GM12878 (cell line): ENCODE results near the gene SBK2. TPM values are rescaled to one million over a fixed set of nuclear protein-coding genes. Genes with fewer than 3 reads are reported as not detected.

Source experiments
- ATAC-seq: fragments of 200-7000 bp; cut with Tn5 transposase; 3 replicates; pipeline ENCODE4 v1.9.1; 2020; ENCODE audit warnings: mild to moderate bottlenecking, moderate library complexity
- BruUV-seq: library from RNA; stranded (reverse); fragments of 400-500 nt; replicated peaks from 2 replicates; lab custom pipeline; 2021; lab: Mats Ljungman, UMichigan
- CTCF ChIA-PET: fragments of 300-600 bp; sonication (Branson Sonifier 250); formaldehyde crosslinking; extraction: SDS; loops from one replicate; lab custom pipeline; 2021; ENCODE audit warnings: inconsistent platforms; lab: Yijun Ruan, JAX
- POLR2A ChIA-PET: fragments of 350-600 bp; formaldehyde crosslinking; extraction: SDS; loops from one replicate; lab custom pipeline; 2021; ENCODE audit warnings: inconsistent platforms; lab: Charles Lee
- RAD21 ChIA-PET: fragments of 300-600 bp; sonication (Branson Sonifier 250); formaldehyde crosslinking; loops from one replicate; lab custom pipeline; 2023; ENCODE audit warnings: antibody characterized with exemption; ENCODE audit not compliant: unreplicated experiment; lab: Charles Lee
- SMC1A ChIA-PET: fragments of 300-600 bp; sonication (Branson Sonifier 250); formaldehyde crosslinking; loops from one replicate; lab custom pipeline; 2023; ENCODE audit not compliant: unreplicated experiment, uncharacterized antibody; lab: Charles Lee
- DNase-seq: peaks from one replicate; pipeline ENCODE4 v3.0.0-alpha.2; 2011; ENCODE audit warnings: low read depth, low spot score
- FAIRE-seq: peaks from 3 replicates; lab custom pipeline; 2011; peaks lifted over from hg19 to GRCh38; lab: Jason Lieb, UNC
- H2AFZ ChIP-seq: 2 replicates; pipeline ENCODE4 v1.6.0; 2011; ENCODE audit warnings: low read depth, low read length, control low read depth; ENCODE audit not compliant: control insufficient read depth
- H3K27ac ChIP-seq: 2 replicates; pipeline ENCODE4 v1.5.1; 2011; ENCODE audit warnings: control low read depth; ENCODE audit not compliant: control insufficient read depth, insufficient read depth
- H3K27me3 ChIP-seq, 2 experiments: replicated peaks in 1 of 2; 2 replicates each; pipeline versions ENCODE4 v1.6.0 to v1.6.1; 2011; ENCODE audit warnings: low read length in 1 of 2; ENCODE audit not compliant: control insufficient read depth in 2 of 2, insufficient read depth in 2 of 2
- H3K36me3 ChIP-seq, 2 experiments: 2 replicates each; pipeline ENCODE4 v1.5.1; 2011; ENCODE audit warnings: low read length in 1 of 2; ENCODE audit not compliant: control insufficient read depth in 2 of 2, insufficient read depth in 2 of 2
- H3K4me1 ChIP-seq: 2 replicates; pipeline ENCODE4 v1.6.1; 2011; ENCODE audit warnings: mild to moderate bottlenecking, low read length, moderate library complexity, mixed read lengths; ENCODE audit not compliant: control insufficient read depth, insufficient read depth
- H3K4me2 ChIP-seq: 2 replicates; pipeline ENCODE4 v1.6.0; 2011; ENCODE audit warnings: control low read depth; ENCODE audit not compliant: control insufficient read depth, insufficient read depth
- H3K4me3 ChIP-seq: fragments of 200-600 bp; sonication (generic); 2 replicates; pipeline ENCODE4 v1.5.1; 2016
- H3K79me2 ChIP-seq: 2 replicates; pipeline ENCODE4 v1.6.0; 2011; ENCODE audit warnings: low read length; ENCODE audit not compliant: control insufficient read depth, insufficient read depth
- H3K9ac ChIP-seq: 2 replicates; pipeline ENCODE4 v1.8.0; 2011; ENCODE audit warnings: low read length, control low read depth, mixed read lengths; ENCODE audit not compliant: control insufficient read depth, insufficient read depth
- H3K9me3 ChIP-seq: replicated peaks from 3 replicates; pipeline ENCODE4 v1.5.1; 2011; ENCODE audit warnings: mild to moderate bottlenecking, low read length; ENCODE audit not compliant: control insufficient read depth, insufficient read depth
- H4K20me1 ChIP-seq: 2 replicates; pipeline ENCODE4 v1.6.0; 2011; ENCODE audit not compliant: control insufficient read depth, insufficient read depth
- IRF3 ChIP-seq: fragments of 450-650 bp; IDR thresholded peaks from 2 replicates; pipeline ENCODE4 v1.6.1; 2014; ENCODE audit warnings: mild to moderate bottlenecking
- MTA2 ChIP-seq: fragments of 450-650 bp; IDR thresholded peaks from 2 replicates; pipeline ENCODE4 v1.6.1; 2016; ENCODE audit warnings: low read depth, mild to moderate bottlenecking, moderate library complexity
- NFYA ChIP-seq: IDR thresholded peaks from 2 replicates; pipeline ENCODE4 v1.6.1; 2011; ENCODE audit warnings: low read depth, mild to moderate bottlenecking, low read length, improper control_type of control experiment, borderline replicate concordance
- NR2C1 ChIP-seq: fragments of 450-650 bp; IDR thresholded peaks from 2 replicates; pipeline ENCODE4 v1.6.1; 2017; ENCODE audit warnings: antibody characterized with exemption, mild to moderate bottlenecking, moderate library complexity
- NR2F1 ChIP-seq: fragments of 450-650 bp; conservative IDR thresholded peaks from 2 replicates; pipeline ENCODE4 v1.6.1; 2017; ENCODE audit warnings: mild to moderate bottlenecking
- PRDM15 ChIP-seq: fragments of 450-650 bp; formaldehyde crosslinking; IDR thresholded peaks from 2 replicates; pipeline ENCODE4 v1.4.0; 2020; ENCODE audit warnings: mild to moderate bottlenecking, moderate library complexity
- RBBP5 ChIP-seq: fragments of 200-600 bp; sonication (generic); conservative IDR thresholded peaks from 2 replicates; pipeline ENCODE4 v1.6.1; 2016
- RUNX3 ChIP-seq: IDR thresholded peaks from 2 replicates; pipeline ENCODE4 v1.6.1; 2012; ENCODE audit warnings: low read length, inconsistent platforms
- TAF1 ChIP-seq: IDR thresholded peaks from 2 replicates; pipeline ENCODE4 v1.6.1; 2011; ENCODE audit warnings: mild to moderate bottlenecking, low read depth, low read length, borderline replicate concordance
- WGBS: methylation state at CpG from one replicate; pipeline ENCODE4 v1.1.6; 2016; ENCODE audit warnings: low lambda C conversion rate; ENCODE audit not compliant: insufficient replicate concordance, insufficient coverage; ENCODE audit errors: missing lambda C conversion rate; 5-methylcytosine and 5-hydroxymethylcytosine counted together
- in situ Hi-C: fragments of 300-500 bp; cut with MboI; formaldehyde crosslinking; loops from 9 replicates; pipeline ENCODE4 v1.14.3; 2018; ENCODE audit warnings: mixed read lengths
- intact Hi-C: fragments of 100-400 bp; cut with micrococcal nuclease; formaldehyde crosslinking; loops from one replicate; pipeline ENCODE4 v1.14.2; 2022; ENCODE audit not compliant: unreplicated experiment
- polyA plus RNA-seq, 11 experiments: library from polyadenylated mRNA; depleted of rRNA in 4 of 11; unstranded in 6 of 11; stranded (reverse) in 5 of 11; fragments of >200 nt; fragmentation: Nextera tagmentation in 4 of 11; fragmentation: Illumina TruSeq in 1 of 11; extraction: Ambion mirVana in 4 of 11; extraction: Trizol in 1 of 11; gene quantifications; 1 replicate in 1 of 11; 2 replicates in 10 of 11; pipeline versions ENCODE4 v1.2.1 to v1.2.3, GENCODE V29; 2011 to 2016; ENCODE audit warnings: inconsistent platforms in 2 of 11, missing spikeins in 2 of 11, low read depth in 1 of 11
- total RNA-seq, 4 experiments: library from RNA; depleted of rRNA in 3 of 4; stranded (reverse); fragments of >200 nt in 3 of 4; fragmentation: Illumina TruSeq in 1 of 4; extraction: Trizol in 1 of 4; gene quantifications; 2 replicates each; pipeline versions ENCODE4 v1.2.1 to v1.2.3, GENCODE V29; 2013 to 2021

The SBK2 gene
- total and polyA plus RNA-seq, 10 of the 15 experiments (the other 5 are each of a cell fraction or from before 2014, with no cell fraction given): not detected

GRCh38 chr19:55488986-55489710 lies 47.8 kb downstream of the SBK2 start:
- Histone ChIP-seq H3K9me3 (no peaks in the 10 kb centered on the region), H3K27ac (no peak overlapping the region), H3K79me2 (no peaks in the 10 kb centered on the region; the same call in 1 of the 2 replicates), H3K4me3 (no peak overlapping the region), H2AFZ (no peak overlapping the region), H3K36me3 (no peaks in the 10 kb centered on the region), H3K9ac (no peak overlapping the region), H3K4me1 (peaks cover 4% of the 10 kb centered on the region), H3K27me3 (no peaks in the 10 kb centered on the region; a peak in 1 of 4 replicates), H3K4me2 (no peak overlapping the region), H4K20me1 (no peaks in the 10 kb centered on the region)
- intact Hi-C loops: no loop called here
- FAIRE-seq (no peak), ATAC-seq (no peak), DNase-seq (no peak)
- 73% methylated on average over 26 of the region's 36 CpGs for WGBS
- ChIA-PET SMC1A (no interaction called here), POLR2A (interaction anchor here (0.5 to 0.6 kb wide), 2 partner anchors 80 to 274 kb away, joined by 3 to 5 read pairs; no protein-coding TSS in a partner anchor), CTCF (interaction anchor here (3.4 kb wide), 1 partner anchor 15 kb away, joined by 22 read pairs; no protein-coding TSS in a partner anchor), RAD21 (no interaction called here)
- BruUV-seq: no TSS peak
- TF ChIP-seq NR2C1 (no peak), MTA2 (no peak)
- in situ Hi-C loops: no loop called here

- CTCF ChIA-PET: interaction anchor here (3.4 kb wide), 1 partner anchor 16 kb away, joined by 22 read pairs; no protein-coding TSS in a partner anchor
- no peak within 1 kb of the TSS for H3K9ac ChIP-seq
- SMC1A ChIA-PET: interaction anchor here (1.7 to 1.8 kb wide), 3 partner anchors 10 to 16 kb away, joined by 4 to 6 read pairs (median 5); no protein-coding TSS in a partner anchor
- no peak for FAIRE-seq
- intact Hi-C loops: no loop called here
- H3K79me2 ChIP-seq: no peaks in the 10 kb centered on the region; the same call in 1 of the 2 replicates
- no peak for DNase-seq
- no TSS peak for BruUV-seq
- no peak within 1 kb of the TSS for H3K27ac ChIP-seq
- H3K4me2 ChIP-seq: no peak within 1 kb of the TSS
- RAD21 ChIA-PET: no interaction called here
- no peak for ATAC-seq
- H3K36me3 ChIP-seq: peaks cover 0 to 3% of the 10 kb centered on the region in 2 experiments; a peak in 2 of 4 replicates
- peaks cover 6% of the 10 kb centered on the region for H3K4me1 ChIP-seq
- in situ Hi-C loops: no loop called here
- H3K27me3 ChIP-seq: no peaks in the 10 kb centered on the region; a peak in 1 of 4 replicates
- TF ChIP-seq RBBP5 (no peak), NR2F1 (no peak), PRDM15 (CRISPR knock-in tag) (no peak), IRF3 (no peak), TAF1 (no peak), RUNX3 (no peak), NFYA (no peak)
- H4K20me1 ChIP-seq: no peaks in the 10 kb centered on the region
- no peaks in the 10 kb centered on the region for H3K9me3 ChIP-seq
- H3K4me3 ChIP-seq: no peak within 1 kb of the TSS
- 0% methylated on average over 4 of the region's 21 CpGs for WGBS
- no peak within 1 kb of the TSS for H2AFZ ChIP-seq
- POLR2A ChIA-PET: interaction anchor here (0.6 to 1.6 kb wide), 3 partner anchors 11 to 137 kb away, joined by 3 to 4 read pairs (median 3); partner anchors contain the start of gene ZNF628
These were observed 48.8 kb downstream of the SBK2 start, which contains the start of gene SSC5D for GRCh38 chr19:55487924-55488687. SSC5D (plus strand) TSS chr19:55488436; CDS start chr19:55488590, 154 bp downstream.
